HG03378 (cell line): ENCODE measurements around the gene PPT1.

Experiments used
- ATAC-seq: cut with Tn5 transposase; IDR thresholded peaks from one replicate; pipeline ENCODE4 v1.9.1; 2021; ENCODE audit warnings: mild to moderate bottlenecking, moderate library complexity; ENCODE audit not compliant: unreplicated experiment

PPT1 gene

GRCh38 chr1:40032240-40032891 lies 64.7 kb downstream of the PPT1 start:
- no peak for ATAC-seq

- ATAC-seq = no peak
These were observed 66.4 kb downstream of the PPT1 start for GRCh38 chr1:40030528-40031135.

- ATAC-seq = no peak
These were observed 67.4 kb downstream of the PPT1 start for GRCh38 chr1:40029608-40030007.

- ATAC-seq = no peak
These were observed 69.4 kb downstream of the PPT1 start for GRCh38 chr1:40027647-40028046.

DNA sequence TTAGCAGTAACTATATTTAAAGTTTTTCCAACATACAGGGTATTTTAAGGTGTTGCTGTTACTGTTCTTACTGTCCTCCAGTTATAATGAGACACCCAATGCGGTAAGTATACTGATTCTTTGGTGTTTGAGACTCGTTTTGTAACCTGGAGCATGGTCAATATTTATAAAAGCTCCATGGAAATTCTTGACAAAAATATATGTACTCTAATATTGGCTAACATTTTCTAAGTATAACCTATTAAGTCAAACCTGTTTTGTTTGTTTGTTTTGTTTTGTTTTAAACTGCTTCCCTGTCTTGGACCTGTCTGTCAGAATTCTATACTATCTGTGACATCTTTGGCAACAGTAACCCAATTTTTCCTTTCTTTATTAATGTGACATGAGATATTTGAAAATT lies 72.4 kb downstream of the PPT1 start:
- ATAC-seq = no peak

DNA sequence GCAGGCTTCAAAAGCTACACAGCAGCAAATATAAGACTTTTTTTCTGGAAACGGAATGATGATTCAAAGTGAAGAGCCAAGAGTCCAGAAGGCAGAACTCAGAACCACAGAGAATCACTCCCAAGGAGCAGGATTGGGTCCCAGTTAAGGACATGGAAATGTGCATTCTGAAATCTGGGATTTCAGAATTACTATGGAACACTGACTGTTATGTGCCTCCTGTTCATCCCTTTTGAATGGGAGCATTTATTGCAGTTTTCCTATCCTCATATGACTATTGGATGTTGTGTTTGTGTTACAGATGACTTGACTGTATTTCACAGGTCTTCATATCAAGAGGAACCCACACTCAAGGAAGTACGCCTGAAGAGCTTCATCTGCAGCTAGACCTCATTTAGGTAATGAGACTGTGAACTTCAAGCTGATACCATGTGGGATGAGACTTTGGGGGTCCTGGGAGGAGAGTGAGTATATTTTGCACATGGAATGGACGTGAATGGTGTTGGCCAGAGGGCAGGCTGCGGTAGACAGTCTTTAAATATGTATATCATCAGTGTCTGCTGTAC lies 73.6 kb downstream of the PPT1 start:
- ATAC-seq = no peak
